SK-N-MC (cell line): ENCODE data around the gene BCCIP.

ENCODE experiments used
- DNase-seq: peaks from one replicate; pipeline ENCODE4 v3.0.0-alpha.2; 2011; ENCODE audit warnings: low read depth, low spot score
- H3K27ac ChIP-seq: fragments of 200-600 bp; sonication (generic); 2 replicates; pipeline ENCODE4 v1.5.1; 2016; ENCODE audit warnings: mixed run types
- H3K36me3 ChIP-seq: fragments of 200-600 bp; sonication (generic); 2 replicates; pipeline ENCODE4 v1.6.1; 2017; ENCODE audit warnings: antibody characterized with exemption, low read length, mixed read lengths; ENCODE audit not compliant: insufficient read depth
- H3K4me3 ChIP-seq: fragments of 200-600 bp; sonication (generic); 2 replicates; pipeline ENCODE4 v1.5.1; 2016
- H3K9ac ChIP-seq: fragments of 200-600 bp; sonication (generic); 2 replicates; pipeline ENCODE4 v1.8.0; 2017; ENCODE audit warnings: mixed run types, mixed read lengths; ENCODE audit not compliant: insufficient read length
- H3K9me3 ChIP-seq: fragments of 200-600 bp; sonication (generic); 2 replicates; pipeline ENCODE4 v1.6.1; 2017; ENCODE audit warnings: low read depth, mild to moderate bottlenecking, antibody characterized with exemption, low read length, moderate library complexity, mixed read lengths
- EZH2 ChIP-seq: fragments of 200-600 bp; sonication (generic); IDR thresholded peaks from one replicate; pipeline ENCODE4 v1.6.1; 2017; ENCODE audit warnings: antibody characterized with exemption
- FOXP2 ChIP-seq: optimal IDR thresholded peaks from 2 replicates; pipeline ENCODE3; 2011; ENCODE audit warnings: mild to moderate bottlenecking, moderate library complexity; ENCODE audit not compliant: insufficient read depth; ENCODE audit errors: extremely low read length, control extremely low read depth
- POLR2AphosphoS5 ChIP-seq: IDR thresholded peaks from 2 replicates; pipeline ENCODE4 v1.6.1; 2012; ENCODE audit warnings: mild to moderate bottlenecking, low read depth, low read length, borderline replicate concordance

BCCIP gene

GRCh38 chr10:125781374-125781773, 42.0 kb upstream of the BCCIP start:
- H3K36me3 ChIP-seq = no peaks in the 10 kb centered on the region
- no peak for DNase-seq
- no peak overlapping the region for H3K4me3 ChIP-seq
- H3K9ac ChIP-seq = no peak overlapping the region
- no peak overlapping the region for H3K27ac ChIP-seq
- H3K9me3 ChIP-seq = no peaks in the 10 kb centered on the region
- TF ChIP-seq EZH2 (no peak), FOXP2 (no peak), POLR2AphosphoS5 (no peak)

GRCh38 chr10:125782054-125782453, 41.3 kb upstream of the BCCIP start:
- Histone ChIP-seq H3K9ac (no peak overlapping the region), H3K36me3 (no peaks in the 10 kb centered on the region), H3K27ac (no peak overlapping the region), H3K9me3 (no peaks in the 10 kb centered on the region), H3K4me3 (no peak overlapping the region)
- no peak for DNase-seq
- no peak for TF ChIP-seq FOXP2
- no peak for TF ChIP-seq EZH2
- TF ChIP-seq POLR2AphosphoS5 = no peak

GRCh38 chr10:125782616-125783015, 40.7 kb upstream of the BCCIP start:
- Histone ChIP-seq H3K27ac (no peak overlapping the region), H3K9ac (no peak overlapping the region), H3K4me3 (no peak overlapping the region), H3K9me3 (no peaks in the 10 kb centered on the region), H3K36me3 (no peaks in the 10 kb centered on the region)
- DNase-seq = no peak
- no peak for TF ChIP-seq POLR2AphosphoS5
- no peak for TF ChIP-seq EZH2
- TF ChIP-seq FOXP2 = no peak

GRCh38 chr10:125783408-125783807, 39.9 kb upstream of the BCCIP start:
- Histone ChIP-seq H3K9ac (no peak overlapping the region), H3K9me3 (no peaks in the 10 kb centered on the region), H3K36me3 (no peaks in the 10 kb centered on the region), H3K4me3 (no peak overlapping the region), H3K27ac (no peak overlapping the region)
- TF ChIP-seq FOXP2 = no peak
- no peak for TF ChIP-seq EZH2
- no peak for TF ChIP-seq POLR2AphosphoS5
- no peak for DNase-seq

- H3K9me3 ChIP-seq = no peaks in the 10 kb centered on the region
- no peak overlapping the region for H3K9ac ChIP-seq
- H3K27ac ChIP-seq = no peak overlapping the region
- H3K4me3 ChIP-seq = no peak overlapping the region
- DNase-seq = no peak
- no peak for TF ChIP-seq FOXP2
- no peak for TF ChIP-seq POLR2AphosphoS5
- no peak for TF ChIP-seq EZH2
- H3K36me3 ChIP-seq = no peaks in the 10 kb centered on the region
Measured at GRCh38 chr10:125783957-125784356, 39.4 kb upstream of the BCCIP start.

- Histone ChIP-seq H3K27ac (no peak overlapping the region), H3K9ac (no peak overlapping the region), H3K36me3 (no peaks in the 10 kb centered on the region), H3K9me3 (no peaks in the 10 kb centered on the region), H3K4me3 (no peak overlapping the region)
- TF ChIP-seq FOXP2 = no peak
- TF ChIP-seq POLR2AphosphoS5 = no peak
- no peak for TF ChIP-seq EZH2
- DNase-seq = no peak
Measured at GRCh38 chr10:125785791-125786190, 37.6 kb upstream of the BCCIP start.

GRCh38 chr10:125788156-125789034, 35.0 kb upstream of the BCCIP start:
- DNase-seq = no peak
- TF ChIP-seq POLR2AphosphoS5 (no peak), FOXP2 (no peak), EZH2 (no peak)
- no peaks in the 10 kb centered on the region for H3K9me3 ChIP-seq
- no peaks in the 10 kb centered on the region for H3K36me3 ChIP-seq
- no peak overlapping the region for H3K9ac ChIP-seq
- no peak overlapping the region for H3K27ac ChIP-seq
- no peak overlapping the region for H3K4me3 ChIP-seq

- Histone ChIP-seq H3K9ac (no peak overlapping the region), H3K27ac (no peak overlapping the region), H3K4me3 (no peak overlapping the region), H3K36me3 (no peaks in the 10 kb centered on the region; the same call in 1 of the 2 replicates), H3K9me3 (no peaks in the 10 kb centered on the region)
- TF ChIP-seq POLR2AphosphoS5 (no peak), FOXP2 (no peak), EZH2 (no peak)
- no peak for DNase-seq
Measured at GRCh38 chr10:125792342-125793300, 30.7 kb upstream of the BCCIP start.
